Activated T-cell treated with anti-CD3 and anti-CD28 coated beads, Interleukin-2, amount 50 U/mL, for 72 hours (primary cell): Measurements from ENCODE around the gene TIAM1. TPM values are rescaled to one million over a fixed set of nuclear protein-coding genes. Genes with fewer than 3 reads are reported as not detected.
A peak's percentile ranks its signal among the peaks of the same experiment; 100 is the strongest.

ENCODE experiments used
- ATAC-seq, 2 donors: fragments of 150-1000 bp; cut with Tn5 transposase; replicated peaks in 1 of 2; 2 replicates each; pipeline ENCODE4 v1.10.0; 2021; ENCODE audit warnings: moderate library complexity in 2 of 2, mild to moderate bottlenecking in 1 of 2
- DNase-seq, 2 donors: peaks; one replicate each; pipeline ENCODE4 v3.0.0; 2021 to 2022; ENCODE audit warnings: mixed read lengths in 1 of 2
- H3K27ac Mint-ChIP-seq: one replicate; pipeline ENCODE4 v1.8.0; 2022; ENCODE audit warnings: mild to moderate bottlenecking, moderate library complexity, mixed read lengths
- H3K27me3 Mint-ChIP-seq: one replicate; pipeline ENCODE4 v1.8.0; 2022; ENCODE audit warnings: low read depth, mixed read lengths
- H3K36me3 Mint-ChIP-seq, 2 donors: one replicate each; pipeline ENCODE4 v1.8.0; 2022; ENCODE audit warnings: mixed read lengths in 2 of 2, mild to moderate bottlenecking in 1 of 2; ENCODE audit not compliant: insufficient read depth in 2 of 2
- H3K4me1 Mint-ChIP-seq: one replicate; pipeline ENCODE4 v1.8.0; 2022; ENCODE audit warnings: low read depth, mixed read lengths
- H3K4me3 Mint-ChIP-seq, 2 donors: one replicate each; pipeline ENCODE4 v1.8.0; 2022; ENCODE audit warnings: mild to moderate bottlenecking in 2 of 2, mixed read lengths in 2 of 2, moderate library complexity in 2 of 2
- H3K9me3 Mint-ChIP-seq, 2 donors: one replicate each; pipeline ENCODE4 v1.8.0; 2022; ENCODE audit warnings: mixed read lengths in 2 of 2
- total RNA-seq, 2 donors: library from RNA; stranded (reverse); gene quantifications; one replicate each; pipeline ENCODE4 v1.2.3, GENCODE V29; 2022

Gene TIAM1
- total RNA-seq, 2 donors from 2014 or later, result 62.2 to 63.7 TPM

DNA sequence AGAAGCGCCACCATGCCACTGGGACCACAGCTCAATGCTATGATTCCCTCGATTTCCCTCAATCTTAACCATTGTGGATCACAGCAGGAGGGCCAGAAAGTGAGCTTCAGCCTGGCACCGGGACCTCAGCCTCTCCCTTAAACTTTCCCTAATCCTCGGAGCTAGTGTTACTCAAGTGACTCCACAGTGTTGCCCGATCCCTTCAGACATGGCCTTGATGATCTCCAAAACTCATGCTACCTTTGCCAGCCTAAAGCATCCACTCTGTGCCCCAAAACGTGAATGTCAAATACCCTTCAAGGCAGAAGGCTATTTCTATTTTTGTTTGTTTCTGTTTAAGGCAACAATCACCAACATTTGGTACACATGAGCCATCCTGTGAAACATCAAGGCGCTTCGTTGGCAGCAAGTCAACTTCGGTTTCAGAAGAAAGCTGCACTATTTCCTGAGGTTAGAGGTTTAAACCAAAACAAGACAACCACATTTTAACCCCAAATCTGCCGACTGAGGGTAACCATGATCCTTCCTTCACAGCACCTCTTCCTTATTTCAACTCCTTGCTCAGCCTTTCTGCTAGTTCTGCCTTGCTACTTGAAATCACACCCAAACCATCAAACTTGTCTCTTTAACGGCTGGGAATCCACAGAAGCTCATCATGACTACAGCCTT lies 211.4 kb downstream of the TIAM1 start:
- ATAC-seq, result peak; percentile 68 to 71
- peaks cover 0 to 2% of the 10 kb centered on the region in 2 donors for H3K9me3 Mint-ChIP-seq

GRCh38 chr21:31130821-31131220 lies 213.2 kb downstream of the TIAM1 start:
- H3K4me1 Mint-ChIP-seq, result peaks cover 61% of the 10 kb centered on the region
- H3K36me3 Mint-ChIP-seq, result peaks cover 29 to 66% of the 10 kb centered on the region in 2 donors
- peak overlapping the region; percentile 23 for H3K27ac Mint-ChIP-seq
- ATAC-seq, result peak; percentile 73 to 74
- peak in 1 of 2 donors; percentile 31 for DNase-seq
- H3K9me3 Mint-ChIP-seq, result peaks cover 0 to 2% of the 10 kb centered on the region in 2 donors
- peak overlapping the region; percentile 75 to 85 for H3K4me3 Mint-ChIP-seq
- no peaks in the 10 kb centered on the region for H3K27me3 Mint-ChIP-seq

More for the DNA sequence above, 211.4 kb downstream of the TIAM1 start:
- DNase-seq, result peak; percentile 78 to 83
- Mint-ChIP-seq H3K36me3 (peaks cover 24 to 58% of the 10 kb centered on the region in 2 donors), H3K4me3 (peak overlapping the region; percentile 75 to 85), H3K27me3 (no peaks in the 10 kb centered on the region), H3K4me1 (peaks cover 63% of the 10 kb centered on the region), H3K27ac (peak overlapping the region; percentile 90)

DNA sequence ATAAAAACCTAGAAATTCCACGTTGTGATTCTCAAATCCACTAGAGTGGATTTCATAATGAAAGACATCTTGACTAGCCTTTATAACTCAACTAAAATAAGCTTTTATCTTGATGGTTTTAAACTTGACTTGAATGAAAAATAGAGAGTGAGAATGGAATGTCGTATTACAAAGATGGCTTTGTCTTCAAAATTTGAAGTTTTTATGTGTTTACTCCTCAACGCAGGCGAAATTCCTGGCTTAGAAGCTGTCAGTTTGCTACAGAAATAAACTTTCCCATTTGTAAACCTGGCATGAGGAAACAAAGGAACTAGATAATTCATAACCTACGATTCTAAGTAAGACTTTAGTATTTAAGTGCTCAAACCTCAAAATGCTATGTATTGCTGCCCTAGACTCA lies 215.8 kb downstream of the TIAM1 start:
- Mint-ChIP-seq H3K27me3 (no peaks in the 10 kb centered on the region), H3K27ac (no peak overlapping the region), H3K9me3 (peaks cover 0 to 2% of the 10 kb centered on the region in 2 donors), H3K36me3 (peaks cover 27 to 55% of the 10 kb centered on the region in 2 donors), H3K4me1 (peaks cover 37% of the 10 kb centered on the region), H3K4me3 (no peak overlapping the region)
- DNase-seq (no peak), ATAC-seq (no peak)

DNA sequence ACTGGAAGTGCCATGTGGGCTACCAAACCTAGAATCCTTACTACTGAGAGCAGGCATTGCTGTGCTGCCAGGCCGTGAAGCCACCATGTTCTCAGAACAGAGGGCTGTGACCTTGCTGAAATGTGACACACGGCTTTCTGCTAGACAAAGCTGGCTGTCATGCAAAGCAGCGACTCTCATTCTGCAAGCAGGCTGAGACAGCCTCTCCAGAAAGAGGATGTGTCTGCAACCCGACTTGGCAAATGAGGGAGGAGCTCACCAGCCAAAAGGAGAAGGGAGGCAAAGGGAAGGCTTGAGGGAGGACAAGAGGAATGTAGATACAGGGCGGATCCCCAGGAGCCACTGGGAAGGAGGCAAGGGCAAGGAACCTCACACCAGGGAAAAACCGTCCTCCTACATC lies 220.1 kb downstream of the TIAM1 start:
- no peaks in the 10 kb centered on the region for H3K4me1 Mint-ChIP-seq
- no peak overlapping the region for H3K27ac Mint-ChIP-seq
- H3K36me3 Mint-ChIP-seq, result peaks cover 13 to 53% of the 10 kb centered on the region in 2 donors
- no peak for ATAC-seq
- H3K9me3 Mint-ChIP-seq, result no peaks in the 10 kb centered on the region
- no peaks in the 10 kb centered on the region for H3K27me3 Mint-ChIP-seq
- no peak overlapping the region for H3K4me3 Mint-ChIP-seq
- no peak for DNase-seq

- no peak for ATAC-seq
- DNase-seq, result no peak
- Mint-ChIP-seq H3K4me3 (no peak overlapping the region), H3K9me3 (no peaks in the 10 kb centered on the region), H3K4me1 (peaks cover 16% of the 10 kb centered on the region), H3K27me3 (no peaks in the 10 kb centered on the region), H3K27ac (peak overlapping the region; percentile 5), H3K36me3 (peaks cover 4 to 34% of the 10 kb centered on the region in 2 donors)
Observed at GRCh38 chr21:31119199-31119598, 224.9 kb downstream of the TIAM1 start.

DNA sequence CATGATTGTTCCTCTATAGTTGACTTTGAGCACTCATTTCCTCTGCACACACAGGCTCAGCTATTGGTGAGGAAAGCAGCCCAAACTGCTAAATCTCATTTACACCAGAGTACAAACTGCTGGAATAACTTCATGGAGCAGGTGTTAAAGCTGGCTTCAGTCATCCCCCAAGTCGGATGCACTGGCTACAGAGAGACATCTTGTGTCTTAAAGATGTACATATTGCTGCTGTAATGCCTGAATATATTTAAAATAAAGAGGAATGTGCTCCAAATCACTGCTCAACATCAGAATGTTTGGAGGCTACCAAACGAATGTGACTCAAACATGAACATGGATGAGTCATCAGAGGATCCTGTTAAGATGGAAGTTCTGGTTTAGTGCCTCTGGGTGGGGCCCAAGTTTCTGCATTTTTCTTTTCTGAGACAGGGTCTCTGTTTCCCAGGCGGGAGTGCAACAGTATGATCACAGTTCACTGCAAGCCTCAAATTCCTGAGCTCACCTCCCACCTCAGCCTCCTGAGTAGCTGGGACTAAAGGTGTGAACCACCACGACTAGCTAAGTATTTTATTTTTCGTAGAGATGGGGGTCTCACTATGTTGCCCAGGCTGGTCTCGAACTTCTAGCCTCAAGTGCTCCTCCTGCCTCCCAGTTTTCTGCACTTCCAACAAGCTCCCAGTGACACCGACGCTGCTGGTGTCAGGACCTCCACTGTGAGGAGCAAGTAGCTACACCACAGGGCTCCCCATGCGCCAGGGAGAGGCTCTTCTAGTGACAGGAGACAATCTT lies 226.7 kb downstream of the TIAM1 start:
- H3K9me3 Mint-ChIP-seq, result no peaks in the 10 kb centered on the region
- H3K27me3 Mint-ChIP-seq, result no peaks in the 10 kb centered on the region
- ATAC-seq (peak; percentile 86), DNase-seq (peak in 1 of 2 donors; percentile 22)
- peaks cover 3 to 29% of the 10 kb centered on the region in 2 donors for H3K36me3 Mint-ChIP-seq
- peak overlapping the region; percentile 44 for H3K27ac Mint-ChIP-seq
- H3K4me1 Mint-ChIP-seq, result peaks cover 16% of the 10 kb centered on the region
- H3K4me3 Mint-ChIP-seq, result no peak overlapping the region

DNA sequence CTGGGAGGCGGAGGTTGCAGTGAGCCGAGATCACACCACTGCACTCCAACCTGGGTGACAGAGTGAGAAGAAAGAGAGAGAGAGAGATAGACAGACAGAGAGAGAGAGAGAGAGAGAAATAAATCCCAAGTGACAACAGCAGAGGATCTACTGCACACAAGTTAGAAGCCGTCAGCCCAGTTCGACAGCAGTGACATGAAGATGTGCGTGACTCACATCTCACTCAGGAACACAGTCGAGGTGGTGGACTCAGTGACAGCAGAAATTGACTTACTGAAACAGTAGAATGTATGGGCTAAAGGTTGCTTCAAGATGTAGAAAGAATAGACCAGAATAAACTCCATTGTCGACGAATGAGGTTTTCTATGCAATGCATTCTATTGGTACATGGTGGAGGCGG lies 228.8 kb downstream of the TIAM1 start:
- no peak for ATAC-seq
- peaks cover 16% of the 10 kb centered on the region for H3K4me1 Mint-ChIP-seq
- no peaks in the 10 kb centered on the region for H3K9me3 Mint-ChIP-seq
- H3K4me3 Mint-ChIP-seq, result no peak overlapping the region
- H3K27me3 Mint-ChIP-seq, result no peaks in the 10 kb centered on the region
- peaks cover under 1 to 11% of the 10 kb centered on the region in 2 donors for H3K36me3 Mint-ChIP-seq
- H3K27ac Mint-ChIP-seq, result no peak overlapping the region
- DNase-seq, result no peak

DNA sequence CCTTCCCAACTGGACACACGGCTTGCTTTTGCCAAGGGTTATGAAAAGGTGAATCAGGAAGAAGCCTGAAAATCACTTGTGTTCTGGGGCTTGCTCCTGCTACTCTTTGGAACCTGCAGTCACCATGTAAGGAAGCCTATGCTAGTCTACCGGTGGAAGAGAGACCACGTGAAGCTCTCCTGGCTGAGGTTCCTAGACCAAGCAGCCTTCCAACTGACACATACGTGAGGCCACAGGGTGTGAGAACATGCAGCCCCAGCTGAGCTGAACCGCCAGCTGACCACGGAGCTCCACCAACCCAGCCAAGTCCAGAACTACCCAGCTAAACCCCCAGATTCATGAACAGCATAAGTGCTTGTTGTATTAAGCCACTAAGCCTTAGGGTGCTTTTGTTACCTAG lies 233.0 kb downstream of the TIAM1 start:
- DNase-seq (no peak), ATAC-seq (no peak)
- peaks cover 3% of the 10 kb centered on the region in 2 donors for H3K36me3 Mint-ChIP-seq
- no peak overlapping the region for H3K27ac Mint-ChIP-seq
- peaks cover 8% of the 10 kb centered on the region for H3K4me1 Mint-ChIP-seq
- no peaks in the 10 kb centered on the region for H3K27me3 Mint-ChIP-seq
- no peaks in the 10 kb centered on the region for H3K9me3 Mint-ChIP-seq
- H3K4me3 Mint-ChIP-seq, result no peak overlapping the region

GRCh38 chr21:31110430-31110829 lies 233.6 kb downstream of the TIAM1 start:
- ATAC-seq (no peak), DNase-seq (no peak)
- H3K4me3 Mint-ChIP-seq, result no peak overlapping the region
- H3K4me1 Mint-ChIP-seq, result peaks cover 8% of the 10 kb centered on the region
- peaks cover 0 to under 1% of the 10 kb centered on the region in 2 donors for H3K9me3 Mint-ChIP-seq
- H3K36me3 Mint-ChIP-seq, result peaks cover 3 to 9% of the 10 kb centered on the region in 2 donors
- H3K27ac Mint-ChIP-seq, result no peak overlapping the region
- H3K27me3 Mint-ChIP-seq, result no peaks in the 10 kb centered on the region

- H3K27ac Mint-ChIP-seq, result no peak overlapping the region
- peaks cover 34% of the 10 kb centered on the region for H3K4me1 Mint-ChIP-seq
- peaks cover 0 to 2% of the 10 kb centered on the region in 2 donors for H3K9me3 Mint-ChIP-seq
- H3K27me3 Mint-ChIP-seq, result no peaks in the 10 kb centered on the region
- H3K36me3 Mint-ChIP-seq, result peaks cover 7 to 23% of the 10 kb centered on the region in 2 donors
- ATAC-seq, result no peak
- DNase-seq, result no peak
- no peak overlapping the region for H3K4me3 Mint-ChIP-seq
Observed at GRCh38 chr21:31107871-31108270, 236.2 kb downstream of the TIAM1 start.

GRCh38 chr21:31107176-31107785 lies 236.8 kb downstream of the TIAM1 start:
- Mint-ChIP-seq H3K4me3 (no peak overlapping the region), H3K4me1 (peaks cover 40% of the 10 kb centered on the region), H3K36me3 (peaks cover 7 to 23% of the 10 kb centered on the region in 2 donors), H3K27ac (no peak overlapping the region), H3K9me3 (peaks cover 0 to 2% of the 10 kb centered on the region in 2 donors), H3K27me3 (no peaks in the 10 kb centered on the region)
- no peak for DNase-seq
- no peak for ATAC-seq

DNA sequence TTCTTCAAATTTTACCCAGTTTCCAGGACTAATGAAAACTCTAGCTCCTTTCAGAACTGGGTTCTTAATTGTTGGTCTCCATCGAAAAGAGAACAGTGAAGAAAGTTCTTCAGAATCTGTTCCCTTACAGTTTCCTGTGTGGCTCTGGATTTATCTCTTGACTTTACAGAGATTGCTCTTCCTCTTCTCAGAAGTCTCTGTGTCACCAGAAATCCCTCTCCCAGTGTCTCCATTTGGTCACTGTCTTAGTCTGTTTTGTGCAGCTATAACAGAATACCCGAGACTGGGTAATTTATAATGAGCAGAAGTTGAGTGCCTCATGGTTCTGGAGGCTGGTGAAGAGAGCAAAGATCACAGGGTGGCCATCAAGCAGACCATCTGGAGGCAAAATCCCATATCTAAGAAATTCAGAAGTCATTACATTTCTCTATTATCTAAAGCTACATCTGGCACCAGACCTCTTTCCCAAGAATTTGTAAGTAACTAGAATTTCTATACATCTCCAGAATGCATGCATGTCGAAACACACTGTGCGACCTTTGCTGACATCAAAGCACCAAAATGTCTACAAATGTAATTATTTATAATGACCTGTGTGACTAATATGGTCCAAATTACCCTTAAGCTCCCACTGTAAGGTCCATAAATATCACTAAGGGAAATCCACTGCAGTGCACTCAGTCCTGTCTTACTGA lies 240.3 kb downstream of the TIAM1 start:
- H3K36me3 Mint-ChIP-seq, result peaks cover 7 to 23% of the 10 kb centered on the region in 2 donors
- peaks cover 0 to 2% of the 10 kb centered on the region in 2 donors for H3K9me3 Mint-ChIP-seq
- DNase-seq (no peak), ATAC-seq (no peak)
- H3K27me3 Mint-ChIP-seq, result no peaks in the 10 kb centered on the region
- peak overlapping the region in 1 of 2 donors; percentile 9 for H3K4me3 Mint-ChIP-seq
- H3K4me1 Mint-ChIP-seq, result peaks cover 44% of the 10 kb centered on the region
- no peak overlapping the region for H3K27ac Mint-ChIP-seq
